ENCODE measurements around the gene SCUBE2.

- no peak for TF ChIP-seq CTCF (conservative IDR thresholded peaks at IDR 0.05; ENCODE audit: low read depth, low read length)
- TF ChIP-seq POLR2A (IDR thresholded peaks at IDR 0.05; ENCODE audit: low read depth, low read length): no peak
- TF ChIP-seq MXI1 (IDR thresholded peaks at IDR 0.05; ENCODE audit: borderline replicate concordance, low read depth, low read length): no peak
- no peak for TF ChIP-seq FOS (IDR thresholded peaks at IDR 0.05; ENCODE audit: low read depth, low read length)
- TF ChIP-seq CEBPB (IDR thresholded peaks at IDR 0.05; ENCODE audit: low read depth, low read length): no peak
Measured at GRCh38 chr11:9037963-9038362, 53.4 kb downstream of the SCUBE2 start.

All from IMR-90 (cell line).